Stimulated activated CD8-positive, alpha-beta memory T cell treated with anti-CD3 and anti-CD28 coated beads, Interleukin-7, amount 100 ng/mL, for 24 hours (primary cell): ENCODE data around the gene RAB34.
"Not testable (repeated sequence)": the region's sequence is repeated elsewhere in the genome, so short reads cannot be mapped to it uniquely, and the experiment has no call there.

Source experiments
- DNase-seq: peaks from one replicate; pipeline ENCODE4 v3.0.0-alpha.2; 2020; ENCODE audit warnings: low read depth

The RAB34 gene

GRCh38 chr17:28745786-28746411 is 28.2 kb upstream of the RAB34 start:
- DNase-seq = no peak

- no peak for DNase-seq
Measured at GRCh38 chr17:28744972-28745785, 27.5 kb upstream of the RAB34 start.

GRCh38 chr17:28744104-28744971 is 26.7 kb upstream of the RAB34 start:
- no peak for DNase-seq

- peak; percentile 61 for DNase-seq
Measured at GRCh38 chr17:28743243-28744103, 25.8 kb upstream of the RAB34 start, which contains the start of gene TRAF4. Gene TRAF4, plus strand, starts transcription at chr17:28744011. Its CDS starts 102 bp downstream, at chr17:28744113.

- no peak for DNase-seq
Measured at GRCh38 chr17:28741358-28742349, 24.0 kb upstream of the RAB34 start.

GRCh38 chr17:28740406-28741357 is 23.0 kb upstream of the RAB34 start:
- DNase-seq = no peak

GRCh38 chr17:28738680-28739384 is 21.2 kb upstream of the RAB34 start:
- no peak for DNase-seq

- DNase-seq = no peak
Measured at GRCh38 chr17:28737770-28738679, 20.4 kb upstream of the RAB34 start.

- DNase-seq = no peak
Measured at GRCh38 chr17:28737316-28737715, 19.6 kb upstream of the RAB34 start.

- DNase-seq = not testable (repeated sequence)
Measured at GRCh38 chr17:28735913-28736769, 18.5 kb upstream of the RAB34 start.

GRCh38 chr17:28735242-28735722 is 17.6 kb upstream of the RAB34 start:
- no peak for DNase-seq

GRCh38 chr17:28734712-28735241 is 17.1 kb upstream of the RAB34 start:
- DNase-seq = no peak

GRCh38 chr17:28733346-28733745 is 15.7 kb upstream of the RAB34 start:
- DNase-seq = no peak

GRCh38 chr17:28729950-28730330 is 12.3 kb upstream of the RAB34 start:
- DNase-seq = no peak

GRCh38 chr17:28728364-28729200 is 10.9 kb upstream of the RAB34 start, which contains the start of gene NEK8:
Gene NEK8, plus strand, starts transcription at chr17:28728788. Its CDS starts 26 bp downstream, at chr17:28728814.
- peak; percentile 98 for DNase-seq
